Measurements from ENCODE around the gene DNAJC6. TPM values are rescaled to one million over a fixed set of nuclear protein-coding genes. Genes with fewer than 3 reads are reported as not detected.

DNAJC6 gene
- total RNA-seq, 4 donors from 2014 or later, result 2.8 to 9.2 (median 5.3) TPM

GRCh38 chr1:65409314-65409713 lies 100.0 kb downstream of the DNAJC6 start:
- Histone ChIP-seq H3K4me1 (no peaks in the 10 kb centered on the region), H3K27me3 (no peaks in the 10 kb centered on the region), H3K9me3 (no peaks in the 10 kb centered on the region), H3K36me3 (no peaks in the 10 kb centered on the region), H3K4me3 (replicated peaks in 1 of 3) (no peak overlapping the region), H3K27ac (no peak overlapping the region)
- WGBS, 2 donors, result 56 to 88% methylated on average over 1 of the region's 1 CpG
- no peak for DNase-seq
- intact Hi-C loops (cut with DNase I), result no loop called here
- TF ChIP-seq POLR2A (IDR thresholded peaks at IDR 0.05) (no peak), CTCF (IDR thresholded peaks at IDR 0.05) (no peak)

GRCh38 chr1:65409816-65410326 lies 100.5 kb downstream of the DNAJC6 start:
- Histone ChIP-seq H3K4me1 (no peaks in the 10 kb centered on the region), H3K9me3 (no peaks in the 10 kb centered on the region), H3K27ac (no peak overlapping the region), H3K36me3 (no peaks in the 10 kb centered on the region), H3K27me3 (no peaks in the 10 kb centered on the region), H3K4me3 (replicated peaks in 1 of 3) (no peak overlapping the region)
- TF ChIP-seq CTCF (IDR thresholded peaks at IDR 0.05), result no peak
- TF ChIP-seq POLR2A (IDR thresholded peaks at IDR 0.05), result no peak
- DNase-seq, result no peak
- WGBS, 2 donors, result 97% methylated on average over 4 of the region's 4 CpGs
- intact Hi-C loops (cut with DNase I), result no loop called here

GRCh38 chr1:65412256-65412983 lies 103.1 kb downstream of the DNAJC6 start:
- H3K4me1 ChIP-seq, result peaks cover 0 to 3% of the 10 kb centered on the region in 2 donors
- no peak overlapping the region for H3K27ac ChIP-seq
- no peak overlapping the region for H3K4me3 ChIP-seq (replicated peaks in 1 of 3)
- WGBS, 2 donors, result 87 to 91% methylated on average over 4 of the region's 4 CpGs
- TF ChIP-seq CTCF (IDR thresholded peaks at IDR 0.05), result no peak
- intact Hi-C loops (cut with DNase I), result no loop called here
- DNase-seq, result no peak
- no peaks in the 10 kb centered on the region for H3K9me3 ChIP-seq
- H3K36me3 ChIP-seq, result no peaks in the 10 kb centered on the region
- H3K27me3 ChIP-seq, result no peaks in the 10 kb centered on the region

GRCh38 chr1:65412984-65413375 lies 103.6 kb downstream of the DNAJC6 start:
- WGBS, 2 donors, result 92 to 94% methylated on average over 3 of the region's 3 CpGs

More at GRCh38 chr1:65412984-65413375, 103.6 kb downstream of the DNAJC6 start:
- H3K4me1 ChIP-seq, result peaks cover 3 to 6% of the 10 kb centered on the region in 2 donors
- no peaks in the 10 kb centered on the region for H3K36me3 ChIP-seq
- TF ChIP-seq POLR2A (IDR thresholded peaks at IDR 0.05) (no peak), CTCF (IDR thresholded peaks at IDR 0.05) (no peak)
- DNase-seq, result no peak
- no peaks in the 10 kb centered on the region for H3K27me3 ChIP-seq
- no peak overlapping the region for H3K4me3 ChIP-seq (replicated peaks in 1 of 3)
- intact Hi-C loops (cut with DNase I), result no loop called here
- H3K9me3 ChIP-seq, result no peaks in the 10 kb centered on the region
- no peak overlapping the region for H3K27ac ChIP-seq

All from thyroid gland (tissue), 4 donors.